Adrenal gland (tissue), 12 donors: ENCODE data around the gene PAOX. TPM values are rescaled to one million over a fixed set of nuclear protein-coding genes. Genes with fewer than 3 reads are reported as not detected.

Source experiments
- DNase-seq, 7 donors: peaks; one replicate each; pipeline ENCODE4 v3.0.0-alpha.2; 2019 to 2020
- H3K27ac ChIP-seq, 5 donors: fragments of 200-600 bp; sonication (generic) in 4 of 5; 1 replicate in 3 of 5; 2 replicates in 2 of 5; pipeline versions ENCODE4 v1.5.1 to v1.8.0; 2016 to 2020; ENCODE audit warnings: mild to moderate bottlenecking in 1 of 5
- H3K27me3 ChIP-seq: fragments of 200-600 bp; 2 replicates; pipeline ENCODE4 v1.8.0; 2021
- H3K36me3 ChIP-seq, 2 donors: fragments of 200-600 bp; replicated peaks in 1 of 2; 1 replicate in 1 of 2; 2 replicates in 1 of 2; pipeline versions ENCODE4 v1.5.1 to v1.8.0; 2018 to 2022
- H3K4me1 ChIP-seq, 2 donors: fragments of 200-600 bp; replicated peaks in 1 of 2; 1 replicate in 1 of 2; 2 replicates in 1 of 2; pipeline versions ENCODE4 v1.5.1 to v1.8.0; 2018 to 2021
- H3K4me3 ChIP-seq, 4 donors: fragments of 200-600 bp; sonication (generic) in 3 of 4; one replicate each; pipeline ENCODE4 v1.5.1; 2016 to 2018
- H3K9me3 ChIP-seq, 3 donors: fragments of 200-600 bp; sonication (generic) in 1 of 3; replicated peaks in 1 of 3; 1 replicate in 2 of 3; 2 replicates in 1 of 3; pipeline versions ENCODE4 v1.5.1 to v1.8.0; 2016 to 2021
- POLR2A ChIP-seq, 2 donors: fragments of 450-650 bp; IDR thresholded peaks; one replicate each; pipeline ENCODE4 v1.6.1; 2017; ENCODE audit warnings: antibody characterized with exemption in 2 of 2, mild to moderate bottlenecking in 2 of 2, moderate library complexity in 1 of 2
- WGBS, 4 donors: extraction: QIAGEN DNeasy Blood & Tissue Kit in 2 of 4; methylation state at CpG; one replicate each; pipeline versions ENCODE4 v1.1.5 to v1.1.7; 2013 to 2017; 5-methylcytosine and 5-hydroxymethylcytosine counted together
- intact Hi-C, 2 donors: fragments of 100-400 bp; cut with DNase I; formaldehyde crosslinking; loops; one replicate each; pipeline versions ENCODE4 v1.14.1 to v1.15.0; 2022 to 2023
- polyA plus RNA-seq, 3 donors: library from polyadenylated mRNA; stranded (reverse); fragments of 200-250 nt in 2 of 3; fragments of 350-450 nt in 1 of 3; fragmentation: Illumina TruSeq in 1 of 3; extraction: RNeasy Lipid Tissue Mini Kit (QIAGEN cat#74804) in 1 of 3; gene quantifications; one replicate each; pipeline ENCODE4 v1.2.3, GENCODE V29; 2013 to 2014
- total RNA-seq, 9 donors: library from RNA; depleted of rRNA in 4 of 9; stranded (reverse); fragments of >200 nt in 4 of 9; fragments of 120-200 nt in 1 of 9; fragmentation: NEBNext Ultra II Directional in 1 of 9; extraction: Animal tissue kit (Norgen Biotek cat#: 25700) in 1 of 9; gene quantifications; one replicate each; pipeline versions ENCODE4 v1.1.0 to v1.2.4, GENCODE V29; 2013 to 2023
- TF ChIP-seq, protein P1 (sequence below), 6 experiments: fragments of 450-650 bp in 4 of 6; fragments of 200-600 bp in 2 of 6; sonication (generic) in 1 of 6; IDR thresholded peaks; 1 replicate in 5 of 6; 2 replicates in 1 of 6; pipeline versions ENCODE4 v1.5.1 to v1.8.0; 2016 to 2021; ENCODE audit warnings: antibody characterized with exemption in 6 of 6, mild to moderate bottlenecking in 2 of 6, moderate library complexity in 1 of 6
- donor health status: healthy with polysubstance abuse.
- donor health status: Bipolar disorder and iron deficiency.
- donor health status: DM: yes; HTN: yes; CAD: no.
- donor health status: DM: no; HTN: no; CAD: no.
- donor health status: DM: no; HTN: no; CAD: no.
- donor health status: DM: yes; HTN: yes; CAD: no.

Gene PAOX
- total and polyA plus RNA-seq, 12 donors, result 1.0 to 34.4 (median 6.4) TPM

DNA sequence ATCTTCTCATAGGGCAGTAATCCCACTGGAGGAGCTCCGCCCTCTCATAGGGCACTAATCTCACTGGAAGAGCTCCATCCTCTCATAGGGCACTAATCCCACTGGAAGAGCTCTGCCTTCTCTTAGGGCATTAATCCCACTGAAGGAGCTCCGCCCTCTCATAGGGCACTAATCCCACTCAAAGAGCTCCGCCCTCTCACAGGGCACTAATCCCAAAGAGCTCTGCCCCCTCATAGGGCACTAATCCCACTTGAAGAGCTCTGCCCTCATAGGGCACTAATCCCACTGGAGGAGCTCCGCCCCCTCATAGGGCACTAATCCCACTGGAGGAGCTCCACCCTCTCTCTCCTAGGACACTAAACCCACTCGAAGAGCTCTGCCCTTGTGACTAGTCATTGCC is 17.8 kb upstream of the PAOX start:
- intact Hi-C loops, result no loop called here
- DNase-seq, result no peak
- whole genome bisulfite sequencing, 4 donors, result 90 to 97% (median 96%) methylated on average over 4 to 5 of the region's 5 CpGs
- no peaks in the 10 kb centered on the region for H3K27me3 ChIP-seq
- no peak overlapping the region for H3K4me3 ChIP-seq
- TF ChIP-seq POLR2A (IDR thresholded peaks at IDR 0.05), result no peak
- TF ChIP-seq, protein P1, sequence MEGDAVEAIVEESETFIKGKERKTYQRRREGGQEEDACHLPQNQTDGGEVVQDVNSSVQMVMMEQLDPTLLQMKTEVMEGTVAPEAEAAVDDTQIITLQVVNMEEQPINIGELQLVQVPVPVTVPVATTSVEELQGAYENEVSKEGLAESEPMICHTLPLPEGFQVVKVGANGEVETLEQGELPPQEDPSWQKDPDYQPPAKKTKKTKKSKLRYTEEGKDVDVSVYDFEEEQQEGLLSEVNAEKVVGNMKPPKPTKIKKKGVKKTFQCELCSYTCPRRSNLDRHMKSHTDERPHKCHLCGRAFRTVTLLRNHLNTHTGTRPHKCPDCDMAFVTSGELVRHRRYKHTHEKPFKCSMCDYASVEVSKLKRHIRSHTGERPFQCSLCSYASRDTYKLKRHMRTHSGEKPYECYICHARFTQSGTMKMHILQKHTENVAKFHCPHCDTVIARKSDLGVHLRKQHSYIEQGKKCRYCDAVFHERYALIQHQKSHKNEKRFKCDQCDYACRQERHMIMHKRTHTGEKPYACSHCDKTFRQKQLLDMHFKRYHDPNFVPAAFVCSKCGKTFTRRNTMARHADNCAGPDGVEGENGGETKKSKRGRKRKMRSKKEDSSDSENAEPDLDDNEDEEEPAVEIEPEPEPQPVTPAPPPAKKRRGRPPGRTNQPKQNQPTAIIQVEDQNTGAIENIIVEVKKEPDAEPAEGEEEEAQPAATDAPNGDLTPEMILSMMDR (IDR thresholded peaks at IDR 0.05), result no peak
- H3K36me3 ChIP-seq, result peaks cover 0 to 38% of the 10 kb centered on the region in 2 donors
- no peak overlapping the region for H3K27ac ChIP-seq
- no peaks in the 10 kb centered on the region for H3K9me3 ChIP-seq
- H3K4me1 ChIP-seq, result peaks cover 6 to 12% of the 10 kb centered on the region in 2 donors

DNA sequence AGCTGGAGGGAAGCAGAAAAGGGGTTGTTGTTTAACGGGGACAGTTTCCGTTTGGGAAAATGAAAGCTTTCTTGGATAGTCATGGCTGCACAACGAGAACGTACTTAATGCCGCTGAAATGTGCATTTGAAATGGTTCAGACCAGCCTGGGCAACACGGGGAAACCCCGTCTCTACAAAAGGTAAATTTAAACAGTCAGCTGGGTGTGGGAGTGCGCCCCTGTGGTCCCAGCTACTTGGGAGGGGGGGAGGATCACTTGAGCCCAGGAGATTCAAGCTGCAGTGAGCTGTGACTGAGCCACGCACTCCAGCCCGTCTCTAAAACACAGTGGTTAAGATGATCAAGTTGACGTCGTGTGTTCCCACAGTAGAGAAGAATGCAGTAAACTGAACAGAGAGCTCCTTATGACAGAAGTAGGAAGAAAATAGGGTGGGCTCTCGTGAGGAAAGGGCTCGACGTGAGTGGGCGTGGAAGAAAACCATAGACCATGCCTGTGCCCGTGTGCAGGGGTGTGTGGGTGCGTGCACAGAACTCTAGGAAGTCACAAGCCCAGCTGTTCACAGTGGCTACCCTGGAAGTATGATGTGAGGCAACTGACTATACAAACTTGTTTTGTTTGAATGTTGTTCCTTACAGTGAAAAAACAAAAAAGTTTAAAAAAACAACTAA is 17.2 kb upstream of the PAOX start:
- Histone ChIP-seq H3K27ac (no peak overlapping the region), H3K9me3 (no peaks in the 10 kb centered on the region), H3K27me3 (no peaks in the 10 kb centered on the region), H3K36me3 (peaks cover 0 to 45% of the 10 kb centered on the region in 2 donors), H3K4me1 (peaks cover 6 to 8% of the 10 kb centered on the region in 2 donors), H3K4me3 (no peak overlapping the region)
- WGBS, 4 donors, result 81 to 84% (median 82%) methylated on average over 18 of the region's 18 CpGs
- TF ChIP-seq, protein P1 (IDR thresholded peaks at IDR 0.05), result no peak
- TF ChIP-seq POLR2A (IDR thresholded peaks at IDR 0.05), result no peak
- no peak for DNase-seq
- intact Hi-C loops, result no loop called here

DNA sequence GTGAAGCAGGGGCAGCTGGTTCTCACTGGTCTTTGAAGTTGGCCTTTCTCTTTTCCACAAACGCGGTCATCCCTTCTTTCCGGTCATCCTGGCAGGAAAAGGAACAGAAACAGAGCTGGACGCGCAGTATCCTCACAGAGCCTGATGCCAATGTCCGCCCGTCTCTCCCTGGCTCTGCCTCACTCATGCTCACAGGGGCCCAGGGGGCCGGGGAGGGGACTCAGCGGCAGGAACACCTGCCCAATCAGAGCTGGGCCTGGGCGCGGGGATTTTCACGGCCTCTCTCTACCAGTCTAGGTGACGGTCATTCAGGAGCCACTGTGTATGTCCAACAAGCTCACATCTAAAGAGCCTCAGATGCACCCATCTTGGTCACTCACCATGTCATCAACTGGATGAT is 16.2 kb upstream of the PAOX start:
- no peaks in the 10 kb centered on the region for H3K9me3 ChIP-seq
- peaks cover 0 to 46% of the 10 kb centered on the region in 2 donors for H3K36me3 ChIP-seq
- no peaks in the 10 kb centered on the region for H3K27me3 ChIP-seq
- intact Hi-C loops, result no loop called here
- no peak overlapping the region for H3K4me3 ChIP-seq
- TF ChIP-seq POLR2A (IDR thresholded peaks at IDR 0.05), result no peak
- TF ChIP-seq, protein P1 (IDR thresholded peaks at IDR 0.05), result no peak
- H3K4me1 ChIP-seq, result no peaks in the 10 kb centered on the region
- no peak overlapping the region for H3K27ac ChIP-seq
- WGBS, 4 donors, result 92 to 98% (median 94%) methylated on average over 6 to 13 of the region's 13 CpGs
- no peak for DNase-seq

DNA sequence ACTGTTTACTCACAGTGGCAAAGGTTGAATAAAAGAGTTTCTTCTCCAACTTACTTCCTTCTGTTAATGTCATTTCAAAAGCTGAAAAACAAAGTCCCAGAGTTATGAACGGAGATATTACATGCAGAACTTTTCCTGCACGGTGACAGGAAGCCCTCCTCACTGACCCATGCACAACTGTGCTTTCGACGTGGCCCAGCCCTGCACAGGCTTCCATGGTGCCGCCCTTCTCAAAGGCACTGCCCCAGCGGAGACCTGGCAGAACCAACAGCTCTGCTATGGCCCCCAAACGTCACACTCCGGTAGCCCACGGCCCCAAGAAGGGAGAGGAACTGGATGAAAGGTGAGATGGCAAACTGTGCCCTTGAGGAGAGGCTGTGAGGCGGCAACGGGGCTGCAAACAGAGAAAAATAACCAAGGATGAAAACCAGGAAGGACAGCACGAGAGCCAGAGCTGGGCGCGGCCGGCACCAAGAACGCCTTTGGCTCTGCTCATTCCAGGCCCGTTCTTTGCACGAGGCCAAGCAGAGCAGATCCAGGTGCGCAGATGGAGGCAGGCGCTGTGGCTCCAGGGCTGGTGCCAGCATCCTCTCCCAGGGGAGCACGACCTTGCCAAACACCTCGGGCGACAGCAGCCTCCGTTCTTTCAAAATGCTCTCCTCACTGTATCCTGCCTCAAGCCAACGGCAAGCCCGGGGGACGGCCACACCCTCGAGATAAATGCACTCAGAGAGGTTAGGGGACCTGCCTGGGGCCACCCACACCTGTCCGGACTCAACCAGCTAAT is 14.2 kb upstream of the PAOX start:
- TF ChIP-seq, protein P1 (IDR thresholded peaks at IDR 0.05), result no peak
- no peak for TF ChIP-seq POLR2A (IDR thresholded peaks at IDR 0.05)
- peaks cover 0 to 65% of the 10 kb centered on the region in 2 donors for H3K36me3 ChIP-seq
- H3K4me1 ChIP-seq, result no peaks in the 10 kb centered on the region
- H3K9me3 ChIP-seq, result no peaks in the 10 kb centered on the region
- intact Hi-C loops, result no loop called here
- H3K27ac ChIP-seq, result no peak overlapping the region
- H3K27me3 ChIP-seq, result no peaks in the 10 kb centered on the region
- no peak overlapping the region for H3K4me3 ChIP-seq
- DNase-seq, result no peak
- 86 to 94% (median 90%) methylated on average over 29 of the region's 29 CpGs for WGBS, 4 donors
